HG02981 (cell line): Measurements from ENCODE around the gene IL36RN.

Source experiments
- ATAC-seq: cut with Tn5 transposase; IDR thresholded peaks from one replicate; pipeline ENCODE4 v1.9.1; 2021; ENCODE audit warnings: mild to moderate bottlenecking, moderate library complexity; ENCODE audit not compliant: unreplicated experiment

The IL36RN gene

GRCh38 chr2:113046465-113046864 lies 12.5 kb upstream of the IL36RN start:
- no peak for ATAC-seq

GRCh38 chr2:113050921-113051895 lies 7.8 kb upstream of the IL36RN start:
- ATAC-seq, result no peak

GRCh38 chr2:113052396-113052917 lies 6.5 kb upstream of the IL36RN start, which contains the start of gene IL36B:
IL36B (minus strand) TSS chr2:113052867.
- ATAC-seq, result no peak

- no peak for ATAC-seq
These were observed 5.3 kb upstream of the IL36RN start for GRCh38 chr2:113053666-113054065.

- no peak for ATAC-seq
These were observed 4.9 kb upstream of the IL36RN start for GRCh38 chr2:113054066-113054465.

GRCh38 chr2:113056521-113056920 lies 2.5 kb upstream of the IL36RN start:
- no peak for ATAC-seq

GRCh38 chr2:113057117-113057516 lies 1.9 kb upstream of the IL36RN start:
- ATAC-seq, result no peak

GRCh38 chr2:113058411-113058994 lies 495 bp upstream of the IL36RN start:
- ATAC-seq, result no peak

GRCh38 chr2:113060396-113060795 lies 1.4 kb downstream of the IL36RN start:
- ATAC-seq, result no peak

GRCh38 chr2:113060796-113061195 lies 1.8 kb downstream of the IL36RN start:
- ATAC-seq, result no peak

- ATAC-seq, result no peak
These were observed 2.2 kb downstream of the IL36RN start for GRCh38 chr2:113061241-113061640.

GRCh38 chr2:113061896-113062770 lies 3.1 kb downstream of the IL36RN start:
- no peak for ATAC-seq

GRCh38 chr2:113064281-113064680 lies 5.3 kb downstream of the IL36RN start:
- no peak for ATAC-seq

- ATAC-seq, result no peak
These were observed 5.9 kb downstream of the IL36RN start for GRCh38 chr2:113064898-113065297.

- ATAC-seq, result no peak
These were observed 8.7 kb downstream of the IL36RN start, which contains the start of gene IL1F10 for GRCh38 chr2:113067681-113068080. IL1F10 (plus strand) TSS chr2:113067970; CDS start chr2:113072739, 4,769 bp downstream.

- no peak for ATAC-seq
These were observed 9.3 kb downstream of the IL36RN start for GRCh38 chr2:113068249-113068648.

GRCh38 chr2:113068706-113069485 lies 9.9 kb downstream of the IL36RN start:
- ATAC-seq, result no peak

- ATAC-seq, result no peak
These were observed 10.9 kb downstream of the IL36RN start for GRCh38 chr2:113069676-113070605.

GRCh38 chr2:113070606-113070975 lies 11.6 kb downstream of the IL36RN start:
- ATAC-seq, result no peak
